HepG2 (cell line): Measurements from ENCODE around the gene CIAPIN1. TPM values are rescaled to one million over a fixed set of nuclear protein-coding genes. Genes with fewer than 3 reads are reported as not detected.

Experiments
- AHDC1 ChIP-seq: sonication (generic); formaldehyde crosslinking; IDR thresholded peaks from 2 replicates; pipeline ENCODE4 v1.5.1; 2020; ENCODE audit warnings: mild to moderate bottlenecking, missing genetic modification reagents, borderline replicate concordance
- ARNT ChIP-seq: fragments of 450-650 bp; IDR thresholded peaks from 2 replicates; pipeline ENCODE4 v1.6.1; 2017
- ATAD3A ChIP-seq: sonication (generic); formaldehyde crosslinking; IDR thresholded peaks from 2 replicates; pipeline ENCODE4 v1.4.0; 2020; ENCODE audit warnings: missing genetic modification reagents
- E2F5 ChIP-seq: sonication (generic); formaldehyde crosslinking; conservative IDR thresholded peaks from 2 replicates; pipeline ENCODE4 v1.4.0; 2020; ENCODE audit warnings: missing genetic modification reagents
- NRL ChIP-seq: sonication (generic); formaldehyde crosslinking; IDR thresholded peaks from 2 replicates; pipeline ENCODE4 v1.5.0; 2020; ENCODE audit warnings: missing genetic modification reagents, mild to moderate bottlenecking, moderate library complexity, borderline replicate concordance
- PRDM10 ChIP-seq: sonication (generic); formaldehyde crosslinking; IDR thresholded peaks from 2 replicates; pipeline ENCODE4 v1.4.0; 2020; ENCODE audit warnings: low read depth, missing genetic modification reagents
- REPIN1 ChIP-seq: sonication (generic); formaldehyde crosslinking; IDR thresholded peaks from 2 replicates; pipeline ENCODE4 v1.8.0; 2022; ENCODE audit warnings: missing genetic modification reagents, low read depth, mild to moderate bottlenecking, borderline replicate concordance
- SOX13 ChIP-seq, 3 experiments: fragments of 450-650 bp in 1 of 3; sonication (generic) in 1 of 3; formaldehyde crosslinking in 1 of 3; IDR thresholded peaks in 2 of 3; conservative IDR thresholded peaks in 1 of 3; 2 replicates each; pipeline versions ENCODE4 v1.5.0 to v1.6.1; 2016 to 2020; ENCODE audit warnings: antibody characterized with exemption in 1 of 3, mild to moderate bottlenecking in 1 of 3, missing compliant biosample characterization in 1 of 3, missing genetic modification reagents in 1 of 3, moderate library complexity in 1 of 3
- SRSF9 ChIP-seq: fragments of 200-400 bp; formaldehyde crosslinking; IDR thresholded peaks from 2 replicates; pipeline ENCODE4 v1.6.1; 2018; ENCODE audit warnings: borderline replicate concordance, mild to moderate bottlenecking, low read depth, low read length; ENCODE audit not compliant: insufficient read depth, poor library complexity, severe bottlenecking
- ZBTB14 ChIP-seq: sonication (generic); formaldehyde crosslinking; IDR thresholded peaks from 2 replicates; pipeline ENCODE4 v1.4.0; 2020; ENCODE audit warnings: missing genetic modification reagents
- ZFP36L1 ChIP-seq: sonication (generic); formaldehyde crosslinking; IDR thresholded peaks from 2 replicates; pipeline ENCODE4 v1.8.0; 2022; ENCODE audit warnings: mild to moderate bottlenecking, missing genetic modification reagents, moderate library complexity
- ZNF205 ChIP-seq: IDR thresholded peaks from 2 replicates; pipeline ENCODE4 v1.6.1; 2018; ENCODE audit warnings: missing biosample characterization, missing genetic modification reagents
- ZNF350 ChIP-seq: sonication (generic); formaldehyde crosslinking; IDR thresholded peaks from 2 replicates; pipeline ENCODE4 v1.4.0; 2020; ENCODE audit warnings: mild to moderate bottlenecking, low read depth, missing genetic modification reagents, borderline replicate concordance
- ZNF841 ChIP-seq: sonication (generic); formaldehyde crosslinking; IDR thresholded peaks from 2 replicates; pipeline ENCODE4 v1.8.1; 2023; ENCODE audit warnings: missing genetic modification reagents, borderline replicate concordance
- polyA plus RNA-seq, 8 experiments: library from polyadenylated mRNA; depleted of rRNA in 3 of 8; stranded (reverse) in 7 of 8; unstranded in 1 of 8; fragments of >200 nt; fragmentation: Illumina TruSeq in 4 of 8; extraction: Trizol in 4 of 8; gene quantifications; 2 replicates each; pipeline versions ENCODE4 v1.2.1 to v1.2.3, GENCODE V29; 2011 to 2016; ENCODE audit warnings: low read depth in 4 of 8, missing spikeins in 1 of 8, mixed read lengths in 1 of 8; ENCODE audit not compliant: insufficient read depth in 1 of 8
- total RNA-seq, 5 experiments: library from RNA; depleted of rRNA; stranded (reverse); fragments of >200 nt; fragmentation: Illumina TruSeq; extraction: Trizol; gene quantifications; 2 replicates each; pipeline ENCODE4 v1.2.3, GENCODE V29; 2016; ENCODE audit warnings: low read depth in 1 of 5

CIAPIN1 gene
- total and polyA plus RNA-seq, 2 of the 13 experiments (the other 11 are each of a cell fraction or from before 2014, with no cell fraction given) = 69.3 to 89.7 TPM

- TF ChIP-seq ATAD3A (CRISPR knock-in tag) (no peak), E2F5 (CRISPR knock-in tag) (no peak), SOX13 (IDR thresholded peaks at IDR 0.05) (no peak), SOX13 (CRISPR knock-in tag; conservative IDR thresholded peaks at IDR 0.05 in 1 of 2, IDR thresholded peaks at IDR 0.05 in 1 of 2) (0 out of 4 replicates have a peak, but pooled peaks of 1 of the 2 experiments have one; percentile 27), REPIN1 (CRISPR knock-in tag) (peak; percentile 91), ZNF350 (peak; percentile 75), ZNF841 (CRISPR knock-in tag) (no peak), NRL (CRISPR knock-in tag) (peak; percentile 59), ARNT (no peak), SRSF9 (no peak), ZFP36L1 (CRISPR knock-in tag) (0 out of 2 replicates have a peak, but pooled peaks have one; percentile 47), AHDC1 (no peak), ZNF205 (0 out of 2 replicates have a peak, but pooled peaks have one; percentile 51), PRDM10 (peak; percentile 72), ZBTB14 (CRISPR knock-in tag) (no peak)
These were observed 35.8 kb upstream of the CIAPIN1 start (continued) for GRCh38 chr16:57482845-57483545.
